ENCODE measurements around the gene XPO5. TPM values are rescaled to one million over a fixed set of nuclear protein-coding genes. Genes with fewer than 3 reads are reported as not detected.

XPO5 gene
- total RNA-seq, 4 donors from 2014 or later: 12.9 to 123 (median 29.8) TPM

DNA sequence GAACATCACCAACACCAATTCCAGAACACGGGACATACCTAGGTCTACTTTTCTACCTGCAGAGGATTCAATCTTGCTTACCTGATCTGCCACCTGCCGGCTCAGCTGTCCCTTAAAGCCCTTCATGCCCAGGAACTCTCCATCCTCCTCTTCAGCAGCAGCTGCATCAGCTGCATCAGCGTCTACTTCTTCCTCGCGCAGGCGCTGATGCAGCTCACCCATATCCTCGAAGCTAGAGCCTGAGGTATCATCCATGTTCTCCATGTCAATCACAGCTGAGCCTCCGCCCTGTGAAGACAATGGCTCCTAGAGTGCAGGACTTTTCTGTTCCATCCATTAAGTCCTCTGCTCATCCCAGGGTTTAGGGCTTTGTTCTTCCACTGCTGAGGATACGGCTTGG, 60.0 kb downstream of the XPO5 start:
- H3K4me3 ChIP-seq: peak overlapping the region; percentile 94
- H3K4me1 ChIP-seq: peaks cover 4 to 60% (median 22%) of the 10 kb centered on the region in 3 donors
- H3K9me3 ChIP-seq: no peaks in the 10 kb centered on the region
- H3K36me3 ChIP-seq: peaks cover 0 to 69% of the 10 kb centered on the region in 2 donors
- no peaks in the 10 kb centered on the region for H3K27me3 ChIP-seq
- 59 to 73% methylated on average over 3 to 6 of the region's 9 CpGs for WGBS, 2 donors (ENCODE audit: low coverage in 1 of 2)
- TF ChIP-seq EP300 (IDR thresholded peaks at IDR 0.05): no peak
- TF ChIP-seq, protein P1, sequence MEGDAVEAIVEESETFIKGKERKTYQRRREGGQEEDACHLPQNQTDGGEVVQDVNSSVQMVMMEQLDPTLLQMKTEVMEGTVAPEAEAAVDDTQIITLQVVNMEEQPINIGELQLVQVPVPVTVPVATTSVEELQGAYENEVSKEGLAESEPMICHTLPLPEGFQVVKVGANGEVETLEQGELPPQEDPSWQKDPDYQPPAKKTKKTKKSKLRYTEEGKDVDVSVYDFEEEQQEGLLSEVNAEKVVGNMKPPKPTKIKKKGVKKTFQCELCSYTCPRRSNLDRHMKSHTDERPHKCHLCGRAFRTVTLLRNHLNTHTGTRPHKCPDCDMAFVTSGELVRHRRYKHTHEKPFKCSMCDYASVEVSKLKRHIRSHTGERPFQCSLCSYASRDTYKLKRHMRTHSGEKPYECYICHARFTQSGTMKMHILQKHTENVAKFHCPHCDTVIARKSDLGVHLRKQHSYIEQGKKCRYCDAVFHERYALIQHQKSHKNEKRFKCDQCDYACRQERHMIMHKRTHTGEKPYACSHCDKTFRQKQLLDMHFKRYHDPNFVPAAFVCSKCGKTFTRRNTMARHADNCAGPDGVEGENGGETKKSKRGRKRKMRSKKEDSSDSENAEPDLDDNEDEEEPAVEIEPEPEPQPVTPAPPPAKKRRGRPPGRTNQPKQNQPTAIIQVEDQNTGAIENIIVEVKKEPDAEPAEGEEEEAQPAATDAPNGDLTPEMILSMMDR (IDR thresholded peaks at IDR 0.05): no peak
- no peak for TF ChIP-seq POLR2AphosphoS5 (IDR thresholded peaks at IDR 0.05)
- TF ChIP-seq POLR2A (IDR thresholded peaks at IDR 0.05): no peak
- H3K27ac ChIP-seq: peak overlapping the region in 3 of 4 donors; percentile 88 to 91 (median 89)
- ATAC-seq: no peak

- H3K27ac ChIP-seq: no peak overlapping the region
- TF ChIP-seq, protein P1 (IDR thresholded peaks at IDR 0.05): no peak
- TF ChIP-seq EP300 (IDR thresholded peaks at IDR 0.05) (no peak), POLR2AphosphoS5 (IDR thresholded peaks at IDR 0.05) (no peak)
- no peak for ATAC-seq
- H3K27me3 ChIP-seq: peaks cover 7% of the 10 kb centered on the region
- no peak overlapping the region for H3K4me3 ChIP-seq
- no peaks in the 10 kb centered on the region for H3K9me3 ChIP-seq
- peaks cover 0 to 51% of the 10 kb centered on the region in 2 donors for H3K36me3 ChIP-seq
- 59 to 65% methylated on average over 3 to 5 of the region's 11 CpGs for WGBS, 2 donors (ENCODE audit: low coverage in 1 of 2)
- H3K4me1 ChIP-seq: peaks cover 4 to 67% (median 28%) of the 10 kb centered on the region in 3 donors
Observed at GRCh38 chr6:43511824-43512415, 63.9 kb downstream of the XPO5 start.

GRCh38 chr6:43510827-43511163, 65.0 kb downstream of the XPO5 start:
- peak overlapping the region in 1 of 2 donors; percentile 80 for H3K4me3 ChIP-seq
- no peaks in the 10 kb centered on the region for H3K9me3 ChIP-seq
- whole genome bisulfite sequencing, 2 donors (ENCODE audit: low coverage in 1 of 2): no CpG with 5 or more reads among the region's 10 CpGs
- no peak for ATAC-seq
- H3K4me1 ChIP-seq: peaks cover 2 to 67% (median 23%) of the 10 kb centered on the region in 3 donors
- peak overlapping the region in 3 of 4 donors; percentile 68 to 70 (median 69) for H3K27ac ChIP-seq
- TF ChIP-seq, protein P1 (IDR thresholded peaks at IDR 0.05): no peak
- TF ChIP-seq POLR2A (IDR thresholded peaks at IDR 0.05): no peak
- no peak for TF ChIP-seq EP300 (IDR thresholded peaks at IDR 0.05)
- TF ChIP-seq POLR2AphosphoS5 (IDR thresholded peaks at IDR 0.05): no peak
- peaks cover 7% of the 10 kb centered on the region for H3K27me3 ChIP-seq
- H3K36me3 ChIP-seq: peaks cover 0 to 55% of the 10 kb centered on the region in 2 donors

- Histone ChIP-seq H3K9me3 (no peaks in the 10 kb centered on the region), H3K4me3 (peak within 1 kb of the TSS; percentile 41 to 80), H3K27ac (peak within 1 kb of the TSS in 3 of 4 donors; percentile 68 to 70 (median 69)), H3K27me3 (peaks cover 7% of the 10 kb centered on the region), H3K4me1 (peaks cover 0 to 62% (median 18%) of the 10 kb centered on the region in 3 donors), H3K36me3 (peaks cover 0 to 55% of the 10 kb centered on the region in 2 donors)
- WGBS, 2 donors (ENCODE audit: low coverage in 1 of 2): 34% methylated on average over 7 of the region's 96 CpGs; no CpG with 5 or more reads in 1 of the 2 donors
- TF ChIP-seq, protein P1 (IDR thresholded peaks at IDR 0.05): no peak
- TF ChIP-seq POLR2AphosphoS5 (IDR thresholded peaks at IDR 0.05) (peak; percentile 57), EP300 (IDR thresholded peaks at IDR 0.05) (no peak), POLR2A (IDR thresholded peaks at IDR 0.05) (peak in 1 of 2 donors; percentile 39)
- ATAC-seq: peak; percentile 90
Observed at GRCh38 chr6:43509984-43510826, 65.6 kb downstream of the XPO5 start, which contains the start of gene LRRC73. Gene LRRC73 (minus strand): TSS chr6:43510346. CDS start chr6:43509785, 561 bp downstream.
